Measurements from ENCODE around the gene RPA1.
"Not testable (repeated sequence)": the region's sequence is repeated elsewhere in the genome, so short reads cannot be mapped to it uniquely, and the experiment has no call there.

RPA1 gene

GRCh38 chr17:1843947-1844346 is 14.1 kb downstream of the RPA1 start:
- no peak overlapping the region for H3K27ac Mint-ChIP-seq
- H3K9me3 Mint-ChIP-seq = no peaks in the 10 kb centered on the region
- H3K27me3 Mint-ChIP-seq (ENCODE audit: low read depth) = no peaks in the 10 kb centered on the region
- no peak for DNase-seq (ENCODE audit: low spot score)
- H3K4me3 Mint-ChIP-seq = no peak overlapping the region
- H3K36me3 Mint-ChIP-seq (ENCODE audit: low read depth) = peaks cover 43% of the 10 kb centered on the region
- peaks cover 5% of the 10 kb centered on the region for H3K4me1 Mint-ChIP-seq (ENCODE audit: low read depth)

GRCh38 chr17:1847191-1847590 is 17.4 kb downstream of the RPA1 start:
- H3K4me1 Mint-ChIP-seq (ENCODE audit: low read depth) = peaks cover 4% of the 10 kb centered on the region
- no peak overlapping the region for H3K4me3 Mint-ChIP-seq
- no peaks in the 10 kb centered on the region for H3K9me3 Mint-ChIP-seq
- no peaks in the 10 kb centered on the region for H3K27me3 Mint-ChIP-seq (ENCODE audit: low read depth)
- DNase-seq (ENCODE audit: low spot score) = no peak
- H3K27ac Mint-ChIP-seq = no peak overlapping the region
- H3K36me3 Mint-ChIP-seq (ENCODE audit: low read depth) = peaks cover 54% of the 10 kb centered on the region

GRCh38 chr17:1852327-1852726 is 22.5 kb downstream of the RPA1 start:
- H3K9me3 Mint-ChIP-seq = no peaks in the 10 kb centered on the region
- H3K27ac Mint-ChIP-seq = no peak overlapping the region
- H3K27me3 Mint-ChIP-seq (ENCODE audit: low read depth) = no peaks in the 10 kb centered on the region
- peaks cover 54% of the 10 kb centered on the region for H3K36me3 Mint-ChIP-seq (ENCODE audit: low read depth)
- H3K4me3 Mint-ChIP-seq = no peak overlapping the region
- DNase-seq (ENCODE audit: low spot score) = no peak
- peaks cover 6% of the 10 kb centered on the region for H3K4me1 Mint-ChIP-seq (ENCODE audit: low read depth)

DNA sequence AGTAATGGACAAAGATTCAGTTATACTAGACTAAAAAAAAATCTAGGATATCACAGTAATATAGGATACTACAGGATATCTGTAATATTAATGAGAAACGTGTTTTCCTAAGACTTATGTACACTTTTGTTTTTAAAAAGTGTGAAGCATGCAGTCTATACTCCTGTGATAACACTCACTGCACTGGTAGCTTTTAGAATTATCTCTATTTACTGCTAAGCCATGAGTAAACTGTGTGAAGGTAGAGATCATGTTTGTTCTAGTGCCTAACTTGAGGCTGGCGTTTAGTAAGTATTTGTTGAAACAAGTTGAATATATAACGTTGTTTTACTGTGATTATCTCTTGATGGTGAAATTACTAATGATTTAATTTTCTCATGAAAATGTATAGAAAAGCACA is 23.9 kb downstream of the RPA1 start:
- no peak for DNase-seq (ENCODE audit: low spot score)
- Mint-ChIP-seq H3K27ac (no peak overlapping the region), H3K27me3 (ENCODE audit: low read depth) (no peaks in the 10 kb centered on the region), H3K4me1 (ENCODE audit: low read depth) (peaks cover 6% of the 10 kb centered on the region), H3K9me3 (no peaks in the 10 kb centered on the region), H3K36me3 (ENCODE audit: low read depth) (peaks cover 53% of the 10 kb centered on the region), H3K4me3 (no peak overlapping the region)

DNA sequence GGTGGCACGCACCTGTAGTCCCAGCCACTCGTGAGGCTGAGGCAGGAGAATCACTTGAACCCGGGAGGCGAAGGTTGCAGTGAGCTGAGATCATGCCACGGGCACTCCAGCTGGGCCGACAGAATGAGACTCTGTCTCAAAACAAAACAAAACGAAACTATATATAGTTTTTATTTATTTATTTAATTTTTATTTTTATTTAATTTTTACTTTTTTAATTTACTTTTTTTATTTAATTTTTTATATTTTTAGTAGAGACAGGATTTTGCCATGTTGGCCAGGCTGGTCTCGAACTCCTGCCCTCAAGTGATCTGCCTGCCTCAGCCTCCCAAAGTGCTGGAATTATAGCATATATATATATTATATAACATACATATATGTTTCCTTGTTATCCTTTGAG is 26.7 kb downstream of the RPA1 start:
- not testable (repeated sequence) for H3K27ac Mint-ChIP-seq; H3K4me1 Mint-ChIP-seq (ENCODE audit: low read depth); H3K27me3 Mint-ChIP-seq (ENCODE audit: low read depth); DNase-seq (ENCODE audit: low spot score); H3K9me3 Mint-ChIP-seq; H3K4me3 Mint-ChIP-seq
- H3K36me3 Mint-ChIP-seq (ENCODE audit: low read depth) = peaks cover 62% of the 10 kb centered on the region

DNA sequence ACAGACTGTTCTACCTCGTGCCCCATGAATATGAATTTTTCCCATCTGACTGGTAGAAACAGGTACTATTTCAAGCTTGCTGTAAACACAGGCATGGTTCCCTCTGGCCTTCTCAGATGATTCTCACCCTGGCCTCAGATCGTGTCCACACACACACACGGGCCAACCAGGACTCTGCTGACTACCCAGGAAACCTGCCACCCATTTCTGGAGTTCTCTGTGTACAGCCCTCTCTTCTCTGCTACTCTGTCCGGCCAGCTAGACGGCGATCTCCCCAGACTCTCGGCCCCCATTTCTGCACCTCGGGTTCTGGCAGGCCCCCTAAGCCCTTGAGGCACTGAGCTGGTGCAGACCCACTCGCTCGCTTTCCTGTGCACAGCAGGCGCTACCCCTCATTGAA is 31.2 kb downstream of the RPA1 start:
- Mint-ChIP-seq H3K9me3 (no peaks in the 10 kb centered on the region), H3K4me3 (no peak overlapping the region), H3K27ac (no peak overlapping the region), H3K27me3 (ENCODE audit: low read depth) (no peaks in the 10 kb centered on the region), H3K4me1 (ENCODE audit: low read depth) (peaks cover 7% of the 10 kb centered on the region), H3K36me3 (ENCODE audit: low read depth) (peaks cover 37% of the 10 kb centered on the region)
- no peak for DNase-seq (ENCODE audit: low spot score)

DNA sequence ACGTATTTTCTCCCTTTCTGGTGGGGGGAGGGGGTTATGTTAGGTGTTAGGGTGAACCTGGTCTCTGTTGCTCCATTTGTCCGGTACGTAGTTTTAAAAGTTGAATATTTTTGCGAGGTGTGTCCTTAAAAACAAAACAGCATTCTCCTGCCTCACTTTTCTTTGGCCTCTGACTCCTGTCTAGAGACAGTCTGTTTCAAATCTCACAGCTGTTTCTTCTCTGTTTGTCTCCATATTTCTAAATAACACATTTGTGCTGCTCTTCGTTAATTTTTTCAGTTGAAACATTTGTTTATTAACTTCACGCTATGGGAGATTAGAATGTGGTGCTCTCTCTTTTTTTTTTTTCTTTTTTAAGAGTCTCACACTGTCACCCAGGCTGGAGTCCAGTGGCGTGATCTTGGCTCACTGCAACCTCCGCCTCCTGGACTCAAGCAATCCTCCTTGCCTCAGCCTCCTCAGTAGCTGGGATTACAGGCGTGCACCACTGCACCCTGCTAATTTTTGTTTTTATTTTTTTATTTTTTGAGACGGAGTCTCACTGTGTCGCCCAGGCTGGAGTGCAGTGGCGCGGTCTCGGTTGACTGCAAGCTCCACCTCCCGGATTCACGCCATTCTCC is 31.7 kb downstream of the RPA1 start:
- peak overlapping the region; percentile 26 for H3K27ac Mint-ChIP-seq
- H3K27me3 Mint-ChIP-seq (ENCODE audit: low read depth) = no peaks in the 10 kb centered on the region
- H3K4me3 Mint-ChIP-seq = no peak overlapping the region
- peaks cover 7% of the 10 kb centered on the region for H3K4me1 Mint-ChIP-seq (ENCODE audit: low read depth)
- peaks cover 38% of the 10 kb centered on the region for H3K36me3 Mint-ChIP-seq (ENCODE audit: low read depth)
- H3K9me3 Mint-ChIP-seq = no peaks in the 10 kb centered on the region
- DNase-seq (ENCODE audit: low spot score) = no peak

GRCh38 chr17:1865252-1866037 is 35.6 kb downstream of the RPA1 start:
- Mint-ChIP-seq H3K4me3 (no peak overlapping the region), H3K36me3 (ENCODE audit: low read depth) (peaks cover 41% of the 10 kb centered on the region), H3K4me1 (ENCODE audit: low read depth) (peaks cover 26% of the 10 kb centered on the region), H3K9me3 (no peaks in the 10 kb centered on the region), H3K27me3 (ENCODE audit: low read depth) (no peaks in the 10 kb centered on the region), H3K27ac (peak overlapping the region; percentile 49)
- no peak for DNase-seq (ENCODE audit: low spot score)

DNA sequence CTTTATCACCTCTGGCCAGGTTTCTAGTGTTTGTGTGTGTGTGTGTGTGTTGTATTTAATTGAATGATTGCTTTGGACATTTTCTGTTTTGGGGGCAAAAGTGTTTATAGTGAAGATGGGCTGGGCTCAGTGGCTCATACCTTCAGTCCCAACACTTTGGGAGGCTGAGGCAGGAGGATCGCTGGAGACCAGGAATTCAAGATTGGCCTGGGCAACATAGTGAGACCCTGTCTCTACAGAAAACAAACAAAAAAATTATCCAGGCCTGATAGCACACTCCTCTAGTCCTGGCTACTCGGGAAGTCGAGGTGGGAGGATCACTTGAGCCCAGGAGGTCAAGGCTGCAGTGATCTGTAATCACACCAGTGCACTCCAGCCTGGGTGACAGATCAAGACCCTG is 37.5 kb downstream of the RPA1 start:
- H3K27ac Mint-ChIP-seq = no peak overlapping the region

GRCh38 chr17:1868090-1868489 is 38.3 kb downstream of the RPA1 start:
- H3K36me3 Mint-ChIP-seq (ENCODE audit: low read depth) = peaks cover 45% of the 10 kb centered on the region
- H3K4me1 Mint-ChIP-seq (ENCODE audit: low read depth) = peaks cover 46% of the 10 kb centered on the region
- H3K9me3 Mint-ChIP-seq = no peaks in the 10 kb centered on the region
- H3K27ac Mint-ChIP-seq = no peak overlapping the region
- no peak for DNase-seq (ENCODE audit: low spot score)
- H3K27me3 Mint-ChIP-seq (ENCODE audit: low read depth) = no peaks in the 10 kb centered on the region
- H3K4me3 Mint-ChIP-seq = no peak overlapping the region

More for the DNA sequence above, 37.5 kb downstream of the RPA1 start:
- Mint-ChIP-seq H3K27me3 (ENCODE audit: low read depth) (no peaks in the 10 kb centered on the region), H3K9me3 (no peaks in the 10 kb centered on the region), H3K4me1 (ENCODE audit: low read depth) (peaks cover 41% of the 10 kb centered on the region), H3K4me3 (no peak overlapping the region), H3K36me3 (ENCODE audit: low read depth) (peaks cover 40% of the 10 kb centered on the region)
- no peak for DNase-seq (ENCODE audit: low spot score)

DNA sequence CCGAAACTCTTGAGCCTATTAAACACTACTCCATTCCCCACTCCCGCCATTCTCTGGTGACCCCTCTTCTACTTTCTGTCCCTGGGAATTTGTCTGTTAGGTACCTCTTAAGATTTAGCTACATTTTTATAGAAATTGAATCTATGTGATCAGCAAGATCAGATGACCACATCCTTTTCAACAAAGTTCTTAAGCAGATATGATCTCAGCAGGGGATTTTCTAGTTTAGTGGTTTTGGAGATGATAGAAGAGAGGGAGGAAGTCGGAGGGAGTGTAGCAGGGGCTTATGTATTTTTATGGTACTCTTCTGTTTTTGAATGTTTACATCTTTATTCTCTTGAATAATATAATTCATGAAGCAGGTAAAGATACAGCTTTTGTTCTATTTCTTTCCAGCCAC is 40.8 kb downstream of the RPA1 start:
- Mint-ChIP-seq H3K4me1 (ENCODE audit: low read depth) (peaks cover 65% of the 10 kb centered on the region), H3K9me3 (no peaks in the 10 kb centered on the region), H3K27me3 (ENCODE audit: low read depth) (no peaks in the 10 kb centered on the region), H3K36me3 (ENCODE audit: low read depth) (peaks cover 61% of the 10 kb centered on the region), H3K27ac (peak overlapping the region; percentile 91), H3K4me3 (peak overlapping the region; percentile 86)
- peak; percentile 24 for DNase-seq (ENCODE audit: low spot score)

DNA sequence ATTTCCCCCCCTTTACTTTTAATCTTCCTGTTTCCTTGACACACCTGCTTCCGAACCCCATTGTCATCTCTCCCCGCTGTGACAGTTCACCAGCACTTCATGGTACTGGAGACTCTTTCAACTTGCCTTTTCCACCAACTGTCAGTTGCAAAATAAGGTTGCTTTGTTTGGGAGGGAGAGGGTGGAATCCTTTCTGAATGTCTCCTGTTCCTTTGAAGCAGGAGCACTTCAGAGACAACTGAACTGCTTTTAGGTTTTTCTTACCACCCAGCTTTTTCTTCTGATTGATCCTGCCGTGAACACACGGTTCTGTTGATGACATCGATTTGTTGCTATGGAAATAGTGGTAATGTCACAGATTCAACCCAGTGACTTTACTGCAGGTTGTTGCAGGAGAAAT is 42.0 kb downstream of the RPA1 start:
- H3K27me3 Mint-ChIP-seq (ENCODE audit: low read depth) = no peaks in the 10 kb centered on the region

DNA sequence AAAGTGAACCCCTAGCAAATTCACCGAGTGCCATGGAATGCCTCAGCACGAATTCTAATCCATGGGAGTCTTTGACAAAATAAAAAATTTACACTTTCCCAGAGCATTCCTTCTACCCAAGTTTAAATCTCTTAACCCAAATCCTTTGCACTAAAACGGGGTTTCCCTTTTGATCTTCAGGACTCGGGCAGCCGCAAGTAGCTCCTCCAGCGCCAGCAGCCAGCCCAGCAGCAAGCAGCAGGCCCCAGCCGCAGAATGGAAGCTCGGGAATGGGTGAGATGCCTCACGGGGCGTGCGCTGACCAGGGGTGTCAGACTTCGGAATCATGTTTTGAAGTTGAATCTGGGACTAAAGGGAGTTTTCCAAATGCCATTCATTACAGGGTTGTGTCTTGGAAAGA is 42.4 kb downstream of the RPA1 start:
- Mint-ChIP-seq H3K4me3 (peak overlapping the region; percentile 86), H3K4me1 (ENCODE audit: low read depth) (peaks cover 62% of the 10 kb centered on the region), H3K36me3 (ENCODE audit: low read depth) (peaks cover 62% of the 10 kb centered on the region), H3K27ac (peak overlapping the region; percentile 91), H3K9me3 (no peaks in the 10 kb centered on the region), H3K27me3 (ENCODE audit: low read depth) (no peaks in the 10 kb centered on the region)
- no peak for DNase-seq (ENCODE audit: low spot score)

More for the DNA sequence above, 42.0 kb downstream of the RPA1 start:
- H3K9me3 Mint-ChIP-seq = no peaks in the 10 kb centered on the region
- DNase-seq (ENCODE audit: low spot score) = peak; percentile 11
- H3K4me1 Mint-ChIP-seq (ENCODE audit: low read depth) = peaks cover 64% of the 10 kb centered on the region
- H3K4me3 Mint-ChIP-seq = peak overlapping the region; percentile 86
- peaks cover 62% of the 10 kb centered on the region for H3K36me3 Mint-ChIP-seq (ENCODE audit: low read depth)
- H3K27ac Mint-ChIP-seq = peak overlapping the region; percentile 91

DNA sequence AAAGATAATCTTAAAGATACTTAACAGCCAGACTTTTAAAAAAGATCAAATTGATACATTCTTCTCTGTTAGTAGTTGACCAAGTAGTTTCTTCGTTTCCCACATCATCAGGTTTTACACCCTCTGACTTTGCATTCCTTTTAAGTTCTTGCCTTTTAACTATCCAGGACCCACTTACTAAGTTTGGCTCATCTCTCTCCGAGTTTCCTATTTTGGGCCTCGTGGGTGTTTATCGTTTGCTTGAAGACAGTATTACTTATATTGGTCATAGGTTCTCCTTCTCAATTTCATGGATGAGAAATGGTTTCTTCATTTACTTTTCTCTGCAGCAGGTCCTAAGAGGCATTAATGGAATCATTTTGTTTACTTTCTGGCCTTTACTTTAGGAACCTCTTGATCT is 43.2 kb downstream of the RPA1 start:
- Mint-ChIP-seq H3K27ac (peak overlapping the region; percentile 89), H3K4me3 (peak overlapping the region; percentile 77), H3K4me1 (ENCODE audit: low read depth) (peaks cover 62% of the 10 kb centered on the region), H3K36me3 (ENCODE audit: low read depth) (peaks cover 61% of the 10 kb centered on the region), H3K9me3 (no peaks in the 10 kb centered on the region), H3K27me3 (ENCODE audit: low read depth) (no peaks in the 10 kb centered on the region)
- peak; percentile 40 for DNase-seq (ENCODE audit: low spot score)
